Measurements from ENCODE around the gene TRIM49D2. TPM values are rescaled to one million over a fixed set of nuclear protein-coding genes. Genes with fewer than 3 reads are reported as not detected.
A peak's percentile ranks its signal among the peaks of the same experiment; 100 is the strongest.
"Not testable (repeated sequence)": the region's sequence is repeated elsewhere in the genome, so short reads cannot be mapped to it uniquely, and the experiment has no call there.

TRIM49D2 gene
- total RNA-seq, result not detected

GRCh38 chr11:89923764-89924163 lies at the start of gene TRIM49D2:
Gene TRIM49D2 (plus strand): TSS chr11:89924064. CDS start chr11:89926762, 2,698 bp downstream.
- intact Hi-C loops (cut with DNase I); H3K27ac ChIP-seq (replicated peaks in 1 of 4); H3K27me3 ChIP-seq; DNase-seq (ENCODE audit: extremely low spot score); H3K4me1 ChIP-seq; H3K9me3 ChIP-seq; H3K4me3 ChIP-seq; H3K36me3 ChIP-seq: not testable (repeated sequence)
- 84% methylated on average over 2 of the region's 6 CpGs for WGBS

- 90% methylated on average over 5 of the region's 6 CpGs for WGBS
- H3K27ac ChIP-seq (replicated peaks in 1 of 4); H3K27me3 ChIP-seq; H3K4me3 ChIP-seq; H3K36me3 ChIP-seq; intact Hi-C loops (cut with DNase I); H3K4me1 ChIP-seq; H3K9me3 ChIP-seq: not testable (repeated sequence)
- DNase-seq (ENCODE audit: extremely low spot score), result peak; percentile 7
These were observed 46.4 kb upstream of the TRIM49D2 start for GRCh38 chr11:89877511-89877910.

DNA sequence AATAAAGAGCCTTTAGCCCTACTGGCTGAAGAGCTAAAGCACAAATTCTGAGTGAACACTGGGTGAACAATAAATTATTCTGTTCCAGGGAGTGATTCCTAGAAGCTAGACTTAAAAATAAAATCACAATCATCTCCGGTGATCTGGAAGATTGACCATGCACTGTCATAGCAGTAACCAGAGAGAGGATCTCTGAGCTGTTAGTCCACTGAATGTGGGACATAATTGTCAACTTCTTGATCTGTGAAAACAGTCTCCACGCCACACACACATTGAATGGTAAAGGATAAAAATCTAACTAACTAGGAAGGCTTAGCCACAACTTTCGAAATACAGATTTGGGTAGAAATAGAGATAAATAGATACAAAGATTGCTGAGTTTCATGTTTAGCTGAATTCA lies 30.6 kb upstream of the TRIM49D2 start:
- H3K4me3 ChIP-seq; H3K9me3 ChIP-seq; H3K36me3 ChIP-seq; DNase-seq (ENCODE audit: extremely low spot score); H3K27me3 ChIP-seq; H3K27ac ChIP-seq (replicated peaks in 1 of 4); intact Hi-C loops (cut with DNase I); H3K4me1 ChIP-seq: not testable (repeated sequence)
- WGBS, result 90% methylated on average over 2 of the region's 3 CpGs

- H3K27me3 ChIP-seq; intact Hi-C loops (cut with DNase I); H3K36me3 ChIP-seq; H3K27ac ChIP-seq (replicated peaks in 1 of 4); H3K4me3 ChIP-seq; H3K9me3 ChIP-seq; DNase-seq (ENCODE audit: extremely low spot score); H3K4me1 ChIP-seq: not testable (repeated sequence)
- no CpG with 5 or more reads among the region's 14 CpGs for WGBS
These were observed 23.1 kb upstream of the TRIM49D2 start for GRCh38 chr11:89900809-89901208.

- 67% methylated on average over 3 of the region's 3 CpGs for WGBS
- H3K27me3 ChIP-seq, result no peaks in the 10 kb centered on the region
- H3K4me1 ChIP-seq, result no peaks in the 10 kb centered on the region
- TF ChIP-seq POLR2A (IDR thresholded peaks at IDR 0.05; ENCODE audit: low read depth) (no peak), POLR2AphosphoS5 (IDR thresholded peaks at IDR 0.05) (no peak), EP300 (IDR thresholded peaks at IDR 0.05) (no peak), CTCF (IDR thresholded peaks at IDR 0.05) (no peak)
- no peaks in the 10 kb centered on the region for H3K9me3 ChIP-seq
- DNase-seq (ENCODE audit: extremely low spot score), result peak; percentile 91
- H3K36me3 ChIP-seq, result no peaks in the 10 kb centered on the region
- H3K27ac ChIP-seq (replicated peaks in 1 of 4), result no peak within 1 kb of the TSS
- intact Hi-C loops (cut with DNase I), result no loop called here
- H3K4me3 ChIP-seq, result no peak within 1 kb of the TSS
These were observed 1.6 kb upstream of the TRIM49D2 start, which contains the start of gene TRIM49D1 for GRCh38 chr11:89922195-89922660. Gene TRIM49D1 (minus strand): TSS chr11:89922245. CDS start chr11:89917710, 4,535 bp downstream.

- intact Hi-C loops (cut with DNase I); DNase-seq (ENCODE audit: extremely low spot score): not testable (repeated sequence)
These were observed 37.0 kb downstream of the TRIM49D2 start for GRCh38 chr11:89960833-89961232.

DNA sequence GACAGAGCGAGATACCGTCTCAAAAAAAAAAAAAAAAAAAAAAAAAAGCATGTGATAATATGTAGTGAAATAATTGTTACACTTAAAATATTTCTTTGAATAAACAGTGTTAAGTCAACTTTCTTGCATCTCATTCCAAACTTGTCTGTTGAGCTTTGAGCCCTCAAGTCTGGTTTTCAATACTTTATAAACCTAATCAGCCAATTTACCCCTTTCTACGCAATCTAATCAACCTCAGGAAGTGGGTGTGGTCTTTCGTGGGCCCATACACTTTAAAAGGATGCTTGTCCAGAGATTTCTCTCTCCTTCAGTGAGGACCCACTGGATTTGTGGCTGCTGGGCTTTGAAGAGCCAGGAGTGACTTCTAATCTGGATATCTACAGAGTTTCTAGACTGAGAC lies 41.9 kb downstream of the TRIM49D2 start, which contains the start of gene TRIM64:
Gene TRIM64, plus strand, starts transcription at position 301 of the 400 bp plus-strand sequence. CDS start 2,467 bp downstream, outside the sequence.
- H3K4me1 ChIP-seq; intact Hi-C loops (cut with DNase I): not testable (repeated sequence)

More at GRCh38 chr11:89960833-89961232, 37.0 kb downstream of the TRIM49D2 start:
- not testable (repeated sequence) for H3K27me3 ChIP-seq; H3K27ac ChIP-seq (replicated peaks in 1 of 4); H3K4me3 ChIP-seq; H3K9me3 ChIP-seq; H3K4me1 ChIP-seq; H3K36me3 ChIP-seq
- WGBS, result 94% methylated on average over 6 of the region's 6 CpGs

More for the DNA sequence above, 41.9 kb downstream of the TRIM49D2 start, which contains the start of gene TRIM64:
- DNase-seq (ENCODE audit: extremely low spot score); H3K27ac ChIP-seq (replicated peaks in 1 of 4); H3K27me3 ChIP-seq; H3K9me3 ChIP-seq; H3K4me3 ChIP-seq; H3K36me3 ChIP-seq: not testable (repeated sequence)
- WGBS, result 100% methylated on average over 2 of the region's 4 CpGs

Small RNA genes lying within 50 kb of the gene (small RNA-seq; reads per million reads assigned to genes)
- gene AP004607.1, result 0 reads per million in 3 donors

Other genes starting within 250 kb of the TRIM49D2 start
- gene TRIM77, start 213.8 kb upstream of the TRIM49D2 start, total RNA-seq, result not detected
- not detected for gene TRIM49, start 115.5 kb upstream of the TRIM49D2 start, total RNA-seq
- gene TRIM64B, start 45.6 kb upstream of the TRIM49D2 start, total RNA-seq, result not detected
- not detected for gene TRIM49D1, start 1.8 kb upstream of the TRIM49D2 start, total RNA-seq
- not detected for gene TRIM64, start 42.0 kb downstream of the TRIM49D2 start, total RNA-seq
- gene TRIM49C, start 107.0 kb downstream of the TRIM49D2 start, total RNA-seq, result not detected
- gene UBTFL1, start 161.9 kb downstream of the TRIM49D2 start, total RNA-seq, result not detected
- 1 to 10 TPM in 2 of 4 donors, under 1 TPM in 2; 0.78 to 3.3 (median 1.1) TPM for gene NAALAD2, start 210.6 kb downstream of the TRIM49D2 start, total RNA-seq